ENCODE measurements around the gene KIZ.

The KIZ gene

DNA sequence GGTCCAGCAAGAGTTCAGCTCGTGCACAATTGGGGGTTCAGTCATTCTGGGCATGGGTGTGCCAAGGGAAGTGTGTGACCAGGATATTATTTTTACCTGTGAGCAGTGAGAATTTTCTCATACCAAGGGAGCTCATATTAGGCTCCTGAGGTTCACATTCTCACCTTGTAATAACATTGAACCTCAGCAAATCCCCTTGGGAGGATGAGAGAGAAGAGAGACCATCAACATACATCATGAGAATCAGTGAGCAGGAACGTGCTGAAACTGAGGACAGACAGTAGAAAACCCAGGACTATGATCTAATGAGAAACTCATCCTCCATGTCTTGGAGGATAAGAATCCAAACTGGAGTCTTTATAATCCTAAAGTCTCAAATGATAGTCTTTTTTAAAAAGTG, 143.9 kb downstream of the KIZ start:
- DNase-seq (ENCODE audit: low spot score): no peak

GRCh38 chr20:21270806-21271205, 144.9 kb downstream of the KIZ start:
- DNase-seq (ENCODE audit: low spot score): no peak

DNA sequence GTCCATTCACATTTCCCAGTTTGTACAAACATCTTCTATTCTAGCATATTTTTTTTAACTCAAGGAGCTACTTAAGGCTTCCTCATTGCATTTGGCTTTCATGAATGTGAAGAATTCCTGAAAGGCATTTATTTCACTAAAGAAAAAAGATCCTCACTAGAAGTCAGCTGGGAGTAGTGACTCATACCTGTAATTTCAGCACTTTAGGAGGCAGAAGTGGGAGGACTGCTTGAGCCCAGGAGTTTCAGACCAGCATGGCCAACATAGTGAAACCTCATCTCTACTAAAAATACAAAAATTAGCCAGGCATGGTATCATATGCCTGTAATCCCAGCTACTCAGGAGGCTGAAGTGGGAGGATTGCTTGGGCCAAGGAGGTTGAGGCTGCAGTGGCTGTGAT, 146.4 kb downstream of the KIZ start:
- DNase-seq (ENCODE audit: low spot score): no peak

DNA sequence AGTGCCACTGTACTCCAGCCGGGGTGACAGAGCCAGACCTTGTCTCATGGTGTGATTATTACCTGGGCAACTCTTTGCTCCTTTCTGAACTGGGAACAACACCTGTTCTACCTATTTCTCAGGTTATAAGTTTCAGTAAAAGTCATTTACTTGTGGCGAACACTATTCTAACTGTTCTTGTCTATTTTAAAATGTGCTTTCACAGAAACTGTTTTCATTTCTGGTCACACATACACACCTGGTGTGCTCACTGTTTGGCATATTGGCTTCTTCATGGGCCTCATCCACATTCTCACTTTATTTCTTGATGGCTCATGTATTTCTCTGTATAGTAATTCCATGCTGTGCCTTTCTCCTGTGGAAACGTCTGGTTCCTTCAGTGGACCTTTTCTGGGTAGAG, 146.8 kb downstream of the KIZ start:
- DNase-seq (ENCODE audit: low spot score): no peak

DNA sequence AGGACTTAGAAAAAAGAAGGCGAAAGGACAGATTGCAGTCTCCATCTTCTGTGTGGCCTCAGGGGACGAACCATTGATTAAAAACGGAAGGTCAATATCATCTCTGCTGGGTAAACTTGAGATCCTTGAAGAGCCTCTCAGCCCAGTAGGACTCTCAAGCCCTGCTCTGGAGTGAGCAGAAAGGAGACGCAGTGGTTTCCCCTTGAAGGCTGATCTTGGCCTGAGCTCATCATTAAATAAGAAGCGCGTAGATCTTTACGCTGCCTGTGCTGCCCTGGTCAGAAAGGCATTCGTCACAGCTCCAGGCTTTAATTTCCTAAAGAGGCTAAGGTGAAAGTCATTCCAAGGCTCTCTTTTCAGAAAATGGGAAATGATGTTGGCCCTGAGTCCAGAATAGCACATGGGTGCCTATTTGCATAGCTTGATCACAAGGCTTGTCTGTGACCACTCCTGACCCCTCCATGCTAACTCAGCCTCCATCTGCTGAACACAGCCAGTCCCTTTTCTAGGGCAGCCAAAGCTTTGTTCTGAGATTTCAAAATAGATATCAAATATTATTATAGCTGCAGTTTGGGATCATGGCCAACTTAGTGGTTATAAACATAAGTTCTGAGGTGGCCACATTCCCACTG, 148.0 kb downstream of the KIZ start:
- DNase-seq (ENCODE audit: low spot score): no peak

DNA sequence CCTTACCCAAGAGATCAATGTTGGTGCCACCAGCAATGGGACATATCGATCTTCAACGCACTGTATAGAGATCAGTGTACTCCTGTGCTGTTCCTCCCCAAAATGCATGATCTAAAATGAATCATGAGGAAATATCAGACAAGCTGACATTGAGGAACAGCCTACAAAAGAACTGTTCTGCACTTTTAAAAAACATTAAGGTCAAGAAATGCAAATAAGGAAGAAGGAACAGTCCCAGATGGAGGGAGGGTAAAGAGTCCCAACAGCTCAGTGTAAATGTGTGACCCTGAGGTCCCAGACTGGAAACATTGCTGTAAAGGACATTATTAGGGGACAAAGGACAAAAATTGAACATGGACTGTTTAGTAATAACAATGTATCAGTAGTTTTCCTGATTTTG, 152.9 kb downstream of the KIZ start:
- DNase-seq (ENCODE audit: low spot score): no peak

DNA sequence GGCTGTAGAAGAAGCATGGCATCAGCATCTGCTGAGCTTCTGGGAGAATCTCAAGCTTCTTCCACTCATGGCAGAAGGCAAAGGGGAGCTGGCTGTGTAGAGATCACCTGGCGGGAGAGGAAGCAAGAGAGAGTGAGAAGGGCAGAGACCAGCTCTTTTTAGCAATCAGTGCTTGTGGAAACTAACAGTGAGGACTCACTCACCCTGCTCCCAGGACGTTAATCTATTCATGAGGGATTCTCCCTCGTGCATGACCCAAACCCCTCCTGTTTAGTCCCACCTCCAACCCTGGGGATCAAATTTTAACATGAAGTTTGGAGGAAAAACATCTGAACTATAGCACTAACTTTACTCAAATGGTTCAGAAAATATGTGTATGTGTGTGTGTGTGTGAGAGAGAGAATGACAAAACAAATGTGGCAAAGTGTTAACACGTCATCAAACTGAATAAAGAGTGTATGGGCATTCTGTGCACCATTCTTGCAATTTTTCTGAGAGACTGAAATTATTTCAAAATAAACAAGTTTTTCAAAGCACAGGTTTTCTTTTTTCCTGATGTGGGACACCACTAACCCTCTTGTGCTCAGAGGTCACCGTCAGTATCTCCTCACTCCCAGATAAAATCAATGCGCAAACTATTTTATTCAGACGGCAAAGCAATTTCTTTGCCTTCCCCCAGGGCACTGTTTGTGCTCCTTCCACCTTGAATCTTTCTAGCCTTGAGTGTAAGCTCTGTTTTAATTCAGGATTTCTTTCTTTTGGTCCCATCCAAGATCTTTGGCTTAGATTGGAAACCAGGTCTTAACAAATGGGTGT, 154.0 kb downstream of the KIZ start:
- DNase-seq (ENCODE audit: low spot score): no peak

DNA sequence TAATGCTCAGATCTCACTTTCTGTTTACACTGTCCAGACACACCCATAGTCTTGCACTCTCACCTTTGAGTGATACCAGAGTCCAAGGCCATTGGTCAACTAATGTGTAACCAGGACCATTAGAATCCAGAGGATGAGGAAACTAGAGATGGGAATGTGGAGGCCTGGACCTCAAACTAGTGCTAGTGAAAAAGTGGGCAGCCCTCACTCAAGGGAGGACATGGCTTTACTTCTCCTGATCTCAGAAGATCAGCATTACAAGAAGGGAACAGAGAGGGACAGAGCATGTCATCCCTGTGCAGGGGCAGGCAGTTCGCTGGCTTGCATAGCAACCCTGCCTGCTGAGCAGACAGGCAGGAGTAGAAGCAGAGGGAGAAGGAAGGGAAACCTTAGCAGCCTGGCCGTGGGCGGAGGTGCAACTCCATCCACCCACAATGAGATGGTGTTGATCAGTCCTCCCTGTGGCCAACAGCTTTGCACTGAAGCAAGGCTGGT, 154.7 kb downstream of the KIZ start:
- no peak for DNase-seq (ENCODE audit: low spot score)

- DNase-seq (ENCODE audit: low spot score): no peak
Measured at GRCh38 chr20:21286775-21287174, 160.9 kb downstream of the KIZ start.

- no peak for DNase-seq (ENCODE audit: low spot score)
Measured at GRCh38 chr20:21288587-21289370, 162.9 kb downstream of the KIZ start.

GRCh38 chr20:21289651-21290050, 163.8 kb downstream of the KIZ start:
- no peak for DNase-seq (ENCODE audit: low spot score)

GRCh38 chr20:21291026-21291425, 165.1 kb downstream of the KIZ start:
- DNase-seq (ENCODE audit: low spot score): no peak

DNA sequence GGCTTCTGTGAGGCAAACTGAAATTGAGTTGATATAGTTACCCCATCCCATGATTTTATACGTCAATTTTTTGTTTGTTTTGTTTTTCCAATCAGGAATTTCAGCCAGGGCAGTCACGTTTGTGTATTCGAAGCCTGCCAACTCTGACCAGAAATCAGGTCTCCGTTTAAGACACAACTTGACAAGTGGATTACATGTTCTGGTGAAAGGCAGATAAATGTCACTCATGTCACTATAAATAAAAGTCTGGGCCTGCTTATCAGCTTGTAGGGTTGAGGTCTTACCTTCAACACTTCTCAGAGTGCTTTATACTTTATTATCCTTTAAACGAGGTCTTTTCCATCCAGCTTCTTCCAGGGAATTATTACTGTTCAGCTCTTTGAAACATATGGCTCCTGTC, 168.9 kb downstream of the KIZ start:
- DNase-seq (ENCODE audit: low spot score): no peak
